HG02571 (cell line): ENCODE data around the gene IFITM10.

Experiments
- ATAC-seq: cut with Tn5 transposase; IDR thresholded peaks from one replicate; pipeline ENCODE4 v1.9.1; 2021; ENCODE audit warnings: mild to moderate bottlenecking, moderate library complexity; ENCODE audit not compliant: unreplicated experiment

Gene IFITM10

GRCh38 chr11:1753229-1753928 lies 3.0 kb upstream of the IFITM10 start:
- no peak for ATAC-seq

GRCh38 chr11:1752907-1753228 lies 2.5 kb upstream of the IFITM10 start:
- no peak for ATAC-seq

- no peak for ATAC-seq
These were observed 1.9 kb upstream of the IFITM10 start for GRCh38 chr11:1751999-1752906.

GRCh38 chr11:1751531-1751921 lies 1.1 kb upstream of the IFITM10 start:
- no peak for ATAC-seq

GRCh38 chr11:1750840-1751530 lies 590 bp upstream of the IFITM10 start:
- no peak for ATAC-seq

GRCh38 chr11:1749395-1750351 lies 722 bp downstream of the IFITM10 start:
- no peak for ATAC-seq

- ATAC-seq = no peak
These were observed 1.6 kb downstream of the IFITM10 start for GRCh38 chr11:1748636-1749394.

GRCh38 chr11:1747753-1748635 lies 2.4 kb downstream of the IFITM10 start:
- ATAC-seq = no peak

- ATAC-seq = no peak
These were observed 3.2 kb downstream of the IFITM10 start for GRCh38 chr11:1746956-1747752.

GRCh38 chr11:1746511-1746931 lies 3.9 kb downstream of the IFITM10 start:
- ATAC-seq = no peak

GRCh38 chr11:1745701-1746320 lies 4.6 kb downstream of the IFITM10 start:
- no peak for ATAC-seq

GRCh38 chr11:1744891-1745700 lies 5.3 kb downstream of the IFITM10 start:
- no peak for ATAC-seq

- ATAC-seq = no peak
These were observed 6.1 kb downstream of the IFITM10 start for GRCh38 chr11:1744137-1744886.

- ATAC-seq = no peak
These were observed 6.7 kb downstream of the IFITM10 start for GRCh38 chr11:1743585-1744136.

GRCh38 chr11:1742869-1743584 lies 7.4 kb downstream of the IFITM10 start:
- ATAC-seq = no peak
